GM19455 (cell line): ENCODE data around the gene PPP1CC.
"Not testable (repeated sequence)": the region's sequence is repeated elsewhere in the genome, so short reads cannot be mapped to it uniquely, and the experiment has no call there.

Experiments used
- ATAC-seq: cut with Tn5 transposase; IDR thresholded peaks from one replicate; pipeline ENCODE4 v1.9.1; 2021; ENCODE audit not compliant: unreplicated experiment

The PPP1CC gene

DNA sequence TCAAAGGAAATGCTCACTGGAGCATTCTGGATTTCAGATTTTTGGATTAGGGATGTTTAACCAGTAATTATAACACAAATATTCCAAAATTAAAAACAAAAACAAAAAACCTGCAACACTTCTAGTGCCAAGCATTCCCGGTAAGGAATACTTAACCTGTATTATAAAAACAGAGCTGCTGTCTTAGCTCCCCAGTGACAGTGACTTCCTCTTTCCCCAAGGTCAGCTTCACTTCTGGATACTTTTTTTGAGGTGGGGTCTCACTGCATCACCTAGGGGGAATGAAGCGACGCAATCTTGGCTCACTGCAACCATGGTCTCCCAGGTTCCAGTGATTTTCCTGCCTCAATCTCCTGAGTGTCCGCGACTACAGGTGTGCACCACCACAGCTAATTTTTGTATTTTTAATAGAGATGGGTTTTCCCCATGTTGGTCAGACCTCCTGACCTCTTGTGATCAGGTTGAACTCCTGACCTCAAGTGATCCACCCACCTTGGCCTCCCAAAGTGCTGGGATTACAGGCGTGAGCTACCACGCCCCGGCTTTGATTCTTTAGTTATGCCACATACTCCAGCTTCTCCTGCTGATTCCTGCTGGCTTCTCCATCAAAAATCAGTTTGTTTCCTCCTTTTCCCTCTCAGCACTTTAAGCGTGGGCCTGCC, 15.9 kb downstream of the PPP1CC start:
- no peak for ATAC-seq

DNA sequence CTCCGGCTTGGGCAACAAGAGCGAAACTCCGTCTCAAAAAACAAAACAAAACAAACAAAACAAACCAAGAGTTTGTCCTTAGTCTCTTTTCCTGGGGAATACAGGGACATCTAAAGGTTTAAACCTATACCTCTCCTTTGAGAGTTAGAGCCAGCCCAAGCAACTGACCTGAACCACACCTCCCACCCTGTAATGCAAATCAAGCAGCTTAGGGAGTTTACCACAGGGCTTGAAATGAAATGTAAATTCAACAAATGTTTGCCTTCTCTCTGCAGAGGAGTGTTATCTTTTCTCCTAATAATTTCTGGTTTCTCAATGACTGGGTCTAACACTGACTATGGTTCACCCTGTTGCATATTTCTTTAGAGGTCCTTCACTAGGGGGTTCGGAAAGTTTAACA, 16.7 kb downstream of the PPP1CC start:
- ATAC-seq, result no peak

DNA sequence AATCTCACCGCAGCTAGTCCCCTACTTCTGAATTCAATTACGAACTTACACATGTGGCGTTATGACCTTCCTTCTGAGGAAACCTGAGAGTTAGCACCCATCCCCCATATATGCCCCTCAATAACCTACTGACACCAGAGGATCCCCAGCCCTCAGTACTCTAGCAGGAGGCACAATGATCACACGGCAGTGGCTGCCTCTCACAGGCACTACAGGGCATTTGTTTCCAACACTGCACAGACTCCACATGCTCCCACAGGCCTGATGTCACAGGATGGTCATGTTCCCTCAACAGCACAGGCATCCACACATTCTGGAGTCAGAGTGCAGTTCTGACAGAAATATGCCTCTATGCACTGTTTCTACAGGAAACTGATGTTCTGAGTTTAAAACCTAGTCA, 17.4 kb downstream of the PPP1CC start:
- no peak for ATAC-seq

- ATAC-seq, result not testable (repeated sequence)
These were observed 19.8 kb downstream of the PPP1CC start for GRCh38 chr12:110722892-110723291.

DNA sequence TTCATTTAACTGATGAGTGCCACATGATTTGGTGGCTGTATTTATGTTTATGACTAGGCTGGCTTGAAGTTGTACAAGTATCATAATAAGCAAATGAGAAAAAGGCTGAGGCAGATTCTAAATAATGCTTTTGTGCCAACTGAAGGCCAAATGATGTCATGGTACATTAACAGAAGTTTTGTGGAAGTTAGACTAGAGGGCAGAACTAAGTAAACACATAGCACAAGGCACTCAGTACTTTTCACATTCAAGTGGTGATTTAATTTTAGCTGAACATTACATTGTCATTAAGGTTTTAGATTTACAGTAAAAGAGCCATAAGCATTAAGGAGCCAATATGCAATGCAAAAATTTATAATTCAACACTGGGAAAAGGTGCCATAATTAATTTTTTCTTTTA, 21.1 kb downstream of the PPP1CC start:
- no peak for ATAC-seq

GRCh38 chr12:110720516-110720915, 22.2 kb downstream of the PPP1CC start:
- ATAC-seq, result no peak

DNA sequence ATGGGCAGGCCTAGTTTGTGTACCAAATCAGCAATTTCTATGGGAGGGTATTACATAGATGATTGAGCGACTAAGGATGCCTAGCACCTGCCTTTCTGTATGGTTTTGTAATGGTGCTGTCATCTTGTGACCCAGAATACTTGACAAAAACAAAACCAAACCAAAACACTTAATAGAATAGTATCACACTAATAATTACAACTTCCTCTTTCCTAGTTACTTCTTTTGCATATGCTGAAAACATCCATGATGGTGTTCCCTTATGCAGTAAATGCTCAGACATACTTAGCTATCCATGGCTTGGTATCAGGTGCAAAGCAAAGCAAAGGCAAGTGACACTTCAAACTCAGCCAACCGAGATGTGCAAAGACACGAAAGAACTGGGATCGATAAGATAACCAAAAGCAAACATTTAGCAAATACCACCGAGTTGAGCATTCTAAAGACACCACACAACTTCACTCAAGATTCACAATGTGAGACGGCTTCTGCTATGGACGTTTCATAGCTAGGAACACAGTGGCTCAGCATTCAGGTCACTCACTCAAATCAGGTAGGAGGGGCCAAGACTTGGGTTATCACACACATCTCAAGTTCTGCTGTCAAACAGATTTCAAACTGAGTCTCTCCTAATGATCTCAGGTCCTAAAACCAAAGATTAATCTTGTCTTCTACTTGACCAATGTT, 24.3 kb downstream of the PPP1CC start:
- ATAC-seq, result no peak

DNA sequence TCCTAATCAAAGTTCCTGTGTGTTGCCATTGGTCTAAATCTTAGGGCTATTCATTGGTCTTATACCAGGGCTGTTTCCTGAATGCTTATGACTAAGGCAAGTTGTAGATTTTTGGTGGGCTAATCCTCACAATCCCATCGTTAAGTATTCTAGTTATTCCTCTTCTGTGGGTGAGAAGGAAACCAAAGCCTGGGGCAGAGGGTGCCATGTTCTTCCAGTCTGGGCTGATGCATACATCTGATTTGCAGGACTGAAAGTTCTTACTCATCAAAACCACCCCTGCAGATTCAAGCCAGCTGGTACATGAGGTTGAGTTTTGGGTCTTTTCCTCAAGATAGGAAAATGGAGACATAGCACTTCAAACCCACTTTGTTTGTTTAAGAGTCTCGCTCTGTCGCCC, 25.7 kb downstream of the PPP1CC start:
- no peak for ATAC-seq

- no peak for ATAC-seq
These were observed 33.8 kb downstream of the PPP1CC start for GRCh38 chr12:110708917-110709316.

DNA sequence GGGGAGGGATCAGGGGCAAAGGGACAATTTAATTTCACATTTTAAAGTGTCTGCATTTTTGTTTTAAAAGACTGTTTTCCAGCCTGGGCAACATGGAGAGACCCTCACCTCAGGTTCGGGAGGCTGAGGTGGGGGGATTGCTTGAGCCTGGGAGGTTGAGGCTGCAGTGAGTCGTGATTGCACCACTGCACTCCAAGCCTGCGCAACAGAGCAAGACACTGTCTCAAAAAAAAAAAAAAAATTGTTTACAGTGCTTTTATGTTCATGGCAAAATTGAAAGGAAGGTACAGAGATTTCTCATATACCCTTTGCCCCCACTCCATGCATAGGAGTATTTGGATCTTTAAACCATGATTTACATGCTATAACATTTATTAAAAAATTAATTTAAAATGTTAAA, 37.4 kb downstream of the PPP1CC start:
- ATAC-seq, result no peak

DNA sequence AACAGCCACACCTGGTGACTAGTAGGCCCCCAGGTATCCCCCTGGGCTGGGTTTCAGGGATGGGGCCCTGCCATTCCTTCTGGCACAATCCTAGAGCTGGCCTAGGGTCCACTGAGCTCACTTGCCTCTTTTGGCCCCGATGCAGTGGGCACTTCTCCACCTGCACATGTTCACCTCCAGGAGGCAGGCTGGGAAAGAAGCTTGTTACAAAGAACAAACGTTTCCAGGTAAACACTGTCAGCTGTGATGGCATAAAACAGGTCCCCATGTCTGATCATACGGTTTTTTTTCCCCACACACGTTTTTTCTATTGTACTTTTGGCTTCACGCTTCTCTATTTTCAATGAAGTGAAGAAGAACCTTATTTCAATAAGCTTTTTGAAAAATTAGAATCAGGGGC, 37.9 kb downstream of the PPP1CC start:
- no peak for ATAC-seq

DNA sequence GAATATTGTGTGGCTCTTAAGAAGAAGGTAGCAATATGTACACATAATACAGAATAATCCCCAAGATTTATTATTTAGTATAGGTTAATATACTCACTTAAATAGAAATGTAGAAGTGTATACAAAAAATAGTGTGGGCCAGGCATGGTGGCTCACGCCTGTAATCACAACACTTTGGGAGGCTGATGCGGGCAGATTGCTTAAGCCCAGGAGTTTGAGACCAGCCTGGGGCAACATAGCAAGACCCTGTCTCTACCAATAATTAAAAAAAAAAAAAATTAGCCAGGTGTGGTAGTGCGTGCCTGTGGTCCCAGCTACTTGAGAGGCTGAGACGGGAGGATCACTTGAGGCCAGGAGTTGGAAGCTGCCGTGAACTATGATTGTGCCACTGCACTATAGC, 38.5 kb downstream of the PPP1CC start:
- ATAC-seq, result no peak

DNA sequence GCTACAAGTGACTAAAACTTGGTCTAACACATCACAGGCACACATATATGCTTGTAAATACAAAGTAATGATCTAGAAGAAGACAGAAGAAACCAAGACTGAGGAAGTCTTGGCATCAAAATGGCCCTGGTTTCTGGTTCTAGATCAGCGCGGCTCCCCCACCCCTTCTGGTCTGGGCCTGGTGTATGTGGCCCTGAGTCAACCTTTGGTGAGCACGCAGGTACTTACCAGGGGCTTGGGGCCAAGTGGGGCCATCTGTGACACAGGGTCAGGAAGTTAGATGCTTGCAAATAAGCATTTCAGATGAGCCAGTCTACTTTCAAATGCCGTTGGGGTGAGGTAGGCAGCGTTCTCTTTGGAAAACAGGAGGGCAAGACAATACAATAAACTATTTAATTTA, 40.6 kb downstream of the PPP1CC start:
- no peak for ATAC-seq

DNA sequence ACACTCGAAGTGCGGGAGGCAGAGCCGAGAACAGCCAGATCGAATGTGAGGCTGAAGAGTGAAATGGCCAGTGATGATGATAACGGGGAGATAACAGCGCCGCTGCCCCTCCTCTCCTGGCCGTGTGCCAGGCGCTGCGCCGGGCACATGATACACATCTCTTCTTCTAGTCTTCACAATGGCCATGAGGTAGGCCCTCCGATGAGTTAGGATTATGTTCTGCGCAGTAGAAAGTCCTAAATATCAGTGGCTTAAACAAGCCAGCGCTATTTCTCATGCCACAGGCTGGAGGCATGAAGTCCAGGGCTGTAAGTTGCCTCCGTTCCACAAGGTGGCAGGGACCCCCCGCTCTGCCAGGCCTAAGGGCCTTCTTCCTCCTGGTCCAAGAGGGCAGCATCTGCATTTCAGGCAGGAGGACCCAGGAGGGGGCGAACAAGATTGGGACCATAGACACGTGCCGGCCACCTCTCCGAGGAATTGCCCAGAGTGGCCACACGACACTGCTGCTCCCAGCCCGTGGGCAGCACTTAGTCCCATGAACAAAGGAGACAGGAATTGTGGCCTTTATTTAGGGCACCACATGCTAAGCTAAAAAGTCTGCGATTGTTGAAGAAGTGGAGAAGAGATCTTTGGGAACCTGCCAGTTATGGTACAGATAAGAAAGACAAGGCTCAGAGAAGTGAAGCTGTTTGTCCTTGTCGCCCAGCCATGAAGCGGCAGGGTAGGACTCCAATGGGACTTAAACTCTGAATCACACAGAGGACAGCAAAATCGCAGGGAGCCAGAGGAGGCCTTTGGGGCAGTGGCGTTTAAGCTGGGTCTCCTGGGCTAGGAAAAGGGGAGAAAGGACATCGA, 42.9 kb downstream of the PPP1CC start:
- ATAC-seq, result no peak

- ATAC-seq, result peak; percentile 83
These were observed 44.4 kb downstream of the PPP1CC start for GRCh38 chr12:110698171-110698902.

- no peak for ATAC-seq
These were observed 45.5 kb downstream of the PPP1CC start for GRCh38 chr12:110697236-110697635.

DNA sequence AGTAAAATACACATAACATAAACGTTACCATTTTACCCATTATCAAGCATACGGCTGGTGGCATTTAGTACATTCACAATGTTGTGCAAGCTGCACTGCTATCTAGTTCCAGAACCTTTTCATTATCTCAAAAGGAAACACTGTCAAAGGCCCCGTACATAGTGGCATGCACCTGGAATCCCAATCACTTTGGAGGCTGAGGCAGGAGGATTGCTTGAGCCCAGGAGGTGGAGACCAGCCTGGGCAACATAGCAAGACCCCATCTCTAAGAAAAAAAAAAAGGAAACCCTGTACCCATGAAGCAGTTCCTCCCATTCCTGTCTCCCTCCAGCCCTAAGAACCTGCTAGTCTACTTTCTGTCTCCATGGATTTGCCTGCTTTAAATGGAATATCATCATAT, 46.4 kb downstream of the PPP1CC start:
- ATAC-seq, result no peak

GRCh38 chr12:110694330-110694901, 48.3 kb downstream of the PPP1CC start:
- no peak for ATAC-seq

DNA sequence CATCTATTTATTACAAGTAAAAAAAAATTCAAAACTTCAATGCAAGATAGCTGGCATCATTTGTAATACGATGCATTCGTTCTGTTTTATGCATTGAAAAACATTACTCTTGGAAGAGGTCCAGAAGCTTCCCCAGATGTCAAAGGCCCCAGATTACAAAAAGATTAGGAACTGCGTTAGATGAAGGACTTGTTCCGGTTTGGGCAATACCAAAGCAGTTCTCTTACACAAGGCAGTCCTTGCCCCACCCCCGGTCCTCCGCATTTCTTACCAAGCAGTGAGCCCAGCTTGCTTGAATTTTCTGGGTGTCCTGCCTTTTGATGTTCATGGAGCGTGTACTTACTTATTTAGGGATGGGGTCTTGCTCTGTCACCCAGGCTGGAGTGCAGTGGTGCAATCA, 49.0 kb downstream of the PPP1CC start:
- no peak for ATAC-seq

GRCh38 chr12:110690127-110690430, 52.6 kb downstream of the PPP1CC start:
- ATAC-seq, result no peak
